H4 (cell line): Measurements from ENCODE around the gene CGN. TPM values are rescaled to one million over a fixed set of nuclear protein-coding genes. Genes with fewer than 3 reads are reported as not detected.
"Not testable (repeated sequence)": the region's sequence is repeated elsewhere in the genome, so short reads cannot be mapped to it uniquely, and the experiment has no call there.

ENCODE experiments used
- DNase-seq: peaks from one replicate; pipeline ENCODE4 v3.0.0-alpha.2; 2015; ENCODE audit warnings: low spot score
- total RNA-seq: library from RNA; depleted of rRNA; stranded (reverse); fragments of >200 nt; shearing (Covaris generic); gene quantifications from 2 replicates; pipeline ENCODE4 v1.2.3, GENCODE V29; 2014

The CGN gene
- total RNA-seq, 1 experiment from 2014 or later = 1.8 TPM

DNA sequence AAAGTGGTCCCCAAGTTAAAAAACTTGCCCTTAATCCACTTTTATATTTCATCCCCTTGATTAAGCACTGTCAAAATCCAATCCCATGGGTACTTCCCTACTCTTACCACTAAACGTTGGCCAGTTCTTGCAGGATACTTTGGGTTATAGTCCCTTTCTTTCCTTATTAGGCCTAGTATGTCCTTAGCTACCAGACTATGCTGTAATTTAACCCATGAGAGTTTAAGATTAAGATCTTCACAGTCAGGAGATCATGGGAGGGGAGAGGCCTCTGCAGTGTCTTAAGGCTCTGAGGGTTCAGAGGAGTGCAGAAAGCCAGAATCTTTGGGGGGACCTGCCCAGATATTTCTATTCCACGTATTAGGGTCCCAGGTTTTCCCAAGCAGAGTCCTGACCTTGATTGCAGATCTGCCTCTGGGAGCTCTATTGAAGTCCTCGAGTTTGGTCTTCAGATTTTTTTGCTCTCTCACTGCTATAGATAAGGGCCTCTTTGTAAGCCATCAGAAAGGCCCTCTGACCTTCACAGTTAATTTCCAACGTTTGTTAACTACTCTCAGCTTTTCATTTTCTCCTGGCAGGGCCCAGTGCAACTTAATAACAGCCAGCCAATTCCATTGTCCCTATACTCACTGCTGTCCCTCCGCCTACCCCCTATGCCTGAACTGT is 9.0 kb upstream of the CGN start:
- DNase-seq = no peak

DNA sequence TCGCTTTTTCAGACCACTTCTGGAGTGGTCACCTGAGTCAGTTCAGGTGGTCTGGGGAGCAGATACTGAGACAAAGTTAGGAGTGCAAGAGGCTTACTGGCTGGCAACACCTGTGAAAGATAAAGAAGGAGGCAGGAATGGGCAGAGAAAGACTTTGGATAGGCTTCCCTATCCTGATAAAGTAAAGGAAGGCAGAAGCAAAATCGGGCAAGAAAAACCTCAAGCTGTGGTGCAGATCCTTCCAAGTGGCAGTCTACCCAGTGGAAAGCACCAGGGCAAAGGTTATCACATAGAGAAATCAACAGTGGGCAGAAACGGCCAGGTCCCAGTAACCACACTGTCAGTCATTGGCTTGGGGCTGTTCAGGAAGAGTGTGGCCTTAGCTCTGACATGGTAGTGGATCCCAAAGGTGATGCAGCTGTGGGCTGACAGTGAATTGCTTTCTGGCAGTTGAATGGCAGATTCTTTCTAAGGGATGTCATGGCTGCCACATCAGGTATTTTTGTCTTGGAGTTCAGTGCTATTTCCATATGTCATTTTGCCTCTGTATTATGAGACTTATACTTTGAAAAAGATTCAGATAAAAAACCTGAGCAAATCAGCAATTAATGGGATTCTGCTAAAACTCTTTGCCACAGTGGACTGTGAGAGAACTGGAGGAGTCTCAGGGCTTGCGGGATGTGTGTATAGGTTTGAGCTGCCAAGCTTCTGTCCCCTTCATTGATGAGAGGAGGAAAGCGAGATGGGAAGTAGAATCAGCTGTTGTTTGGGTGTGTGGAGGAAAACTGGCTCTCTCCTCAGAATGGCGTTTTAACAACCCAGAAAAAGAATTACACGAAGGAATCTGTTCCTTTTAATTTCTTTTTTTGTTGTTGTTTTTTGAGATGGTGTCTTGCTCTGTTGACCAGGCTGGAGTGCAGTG is 8.1 kb upstream of the CGN start:
- DNase-seq = no peak

DNA sequence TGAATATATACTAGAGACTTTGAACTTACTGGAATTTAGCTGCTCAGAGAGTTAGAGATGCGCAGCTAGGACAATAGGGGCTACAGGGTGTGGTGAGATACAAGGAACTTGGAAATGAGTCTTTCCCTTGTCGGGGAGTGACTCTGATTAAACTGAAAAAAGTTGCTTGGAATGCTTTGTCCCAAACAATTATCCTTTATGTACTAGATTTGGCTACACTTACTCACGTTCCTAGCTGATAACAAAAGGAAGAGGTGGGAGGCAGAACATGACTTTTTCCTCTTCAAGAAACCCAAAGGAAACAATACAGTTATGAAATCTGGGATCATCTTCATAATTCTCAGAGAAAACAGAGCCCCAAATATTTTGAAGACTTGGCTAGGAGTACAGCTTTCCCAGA is 6.9 kb upstream of the CGN start:
- no peak for DNase-seq

DNA sequence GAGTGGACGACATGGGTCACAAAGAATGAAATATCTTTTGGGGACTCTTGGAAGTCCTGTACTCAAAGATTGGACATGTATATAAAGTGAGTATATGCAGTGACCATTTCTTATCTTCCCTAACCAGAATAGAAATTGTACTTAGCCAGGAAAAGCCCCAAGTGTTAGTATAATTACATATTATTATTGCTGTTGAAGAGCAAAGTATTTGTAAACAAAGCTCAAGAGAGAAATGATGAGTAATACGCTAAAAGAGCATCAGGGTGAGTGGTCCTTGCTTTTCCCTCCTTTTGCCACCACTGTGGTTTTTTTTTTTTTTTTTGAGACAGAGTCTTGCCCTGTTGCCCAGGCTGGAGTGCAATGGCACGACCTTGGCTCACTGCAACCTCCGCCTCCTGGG is 6.4 kb upstream of the CGN start:
- no peak for DNase-seq

DNA sequence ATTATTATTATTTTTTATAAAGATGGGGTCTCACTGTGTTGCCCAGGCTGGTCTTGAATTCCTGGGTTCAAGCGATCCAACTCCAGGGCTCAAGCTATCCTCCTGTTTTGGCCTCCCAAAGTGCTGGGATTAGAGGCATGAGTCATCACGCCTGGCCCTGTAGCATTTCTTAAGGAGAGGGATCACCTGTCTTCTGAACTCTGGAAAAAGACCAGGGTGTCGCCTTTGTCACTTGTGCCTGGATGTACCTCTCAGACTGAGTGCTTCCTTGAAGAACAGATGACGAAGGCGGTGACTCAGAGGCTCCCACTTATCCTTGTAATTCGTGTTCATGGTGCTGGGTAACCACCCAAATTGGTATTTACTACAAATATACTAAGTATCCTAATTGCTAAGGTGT is 2.4 kb upstream of the CGN start:
- DNase-seq = no peak

DNA sequence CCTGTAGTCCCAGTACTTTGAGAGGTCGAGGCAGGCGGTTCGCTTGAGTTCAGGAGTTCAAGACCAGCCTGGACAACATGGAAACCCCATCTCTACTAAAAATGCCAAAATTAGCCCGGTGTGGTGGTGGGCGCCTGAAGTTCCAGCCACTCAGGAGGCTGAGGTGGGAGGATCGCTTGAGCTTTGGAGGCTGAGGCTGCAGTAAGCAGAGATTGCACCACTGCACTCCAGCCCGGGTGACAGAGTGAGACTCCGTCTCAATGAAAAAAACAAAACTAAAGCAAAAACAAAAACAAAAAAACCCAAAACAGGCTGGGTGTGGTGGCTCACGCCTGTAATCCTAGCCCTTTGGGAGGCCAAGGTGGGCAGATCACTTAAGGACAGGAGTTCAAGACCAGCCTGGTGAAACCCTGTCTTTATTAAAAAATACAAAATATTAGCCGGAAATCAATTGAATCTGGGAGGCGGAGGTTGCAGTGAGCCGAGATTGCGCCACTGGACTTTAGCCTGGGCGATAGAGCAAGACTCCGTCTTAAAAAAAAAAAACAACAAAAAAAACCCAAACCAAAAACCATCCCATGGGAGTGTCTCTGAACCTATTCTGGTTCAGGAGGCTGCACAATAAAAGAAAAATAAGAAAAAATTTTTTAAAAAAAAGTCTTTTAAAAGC is 1.7 kb upstream of the CGN start:
- DNase-seq = no peak

DNA sequence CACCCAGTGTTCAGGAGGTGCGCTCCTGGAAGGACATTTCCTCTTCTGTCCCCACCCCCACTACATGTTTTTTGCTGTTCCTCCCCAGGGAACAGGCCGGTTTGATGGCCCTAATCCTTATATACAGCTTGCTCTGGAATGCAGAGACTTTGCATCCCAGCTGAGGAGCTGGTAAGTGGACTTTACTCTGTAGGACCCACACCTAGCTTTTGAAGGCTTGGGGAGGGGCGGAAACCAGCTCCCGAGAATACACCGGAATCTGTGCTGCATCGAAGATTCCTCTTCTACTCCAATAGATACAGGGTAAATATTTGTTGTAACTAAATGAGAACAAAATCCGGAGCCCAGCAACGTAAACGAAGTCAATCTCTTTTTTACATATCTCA is 1.2 kb upstream of the CGN start:
- DNase-seq = no peak

DNA sequence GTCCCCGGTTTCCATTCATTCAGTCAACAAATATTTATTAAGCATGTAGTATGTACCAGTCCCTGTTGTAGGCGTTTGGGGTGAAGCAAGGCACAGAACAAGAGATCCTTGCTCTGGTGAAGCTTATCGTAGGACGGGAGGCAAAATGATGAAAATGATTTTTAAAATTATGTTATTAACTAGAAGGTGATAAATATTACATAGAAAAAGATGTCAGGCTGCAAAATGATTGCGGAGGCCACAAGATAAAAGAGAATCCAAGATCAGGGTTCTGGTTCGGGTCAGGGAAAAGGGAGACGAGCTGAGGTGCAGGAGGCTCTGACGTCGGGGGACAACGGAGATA is 602 bp upstream of the CGN start:
- DNase-seq = no peak

DNA sequence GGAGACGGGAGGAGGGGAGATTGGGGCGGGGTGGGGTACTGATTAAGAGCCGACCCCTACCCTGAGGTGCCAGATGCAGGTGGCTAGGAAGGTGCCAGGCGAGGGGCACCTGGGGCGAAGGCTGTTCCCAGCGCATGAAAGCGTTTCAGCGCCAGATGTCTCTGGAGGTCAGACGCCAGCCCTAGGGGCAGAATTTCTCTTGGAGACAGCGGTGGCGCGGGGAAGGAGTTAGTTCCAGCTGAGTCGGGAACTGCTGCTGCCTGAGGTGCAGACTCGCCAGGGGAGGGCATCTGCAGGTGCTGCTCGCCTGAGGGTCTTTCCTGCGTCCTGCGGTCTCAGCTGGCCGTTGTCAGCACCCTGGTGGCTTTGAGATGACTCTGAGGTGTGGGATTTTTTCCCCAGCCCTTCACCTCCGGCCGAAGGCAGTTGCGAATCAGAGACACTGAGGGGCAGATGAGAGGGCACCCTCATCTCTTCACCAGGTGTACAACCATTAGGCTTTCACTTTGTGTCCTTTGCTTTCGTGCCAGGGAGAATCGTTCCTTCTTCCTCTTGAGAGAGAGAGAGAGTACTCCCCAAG is 539 bp downstream of the CGN start:
- peak; percentile 35 for DNase-seq

DNA sequence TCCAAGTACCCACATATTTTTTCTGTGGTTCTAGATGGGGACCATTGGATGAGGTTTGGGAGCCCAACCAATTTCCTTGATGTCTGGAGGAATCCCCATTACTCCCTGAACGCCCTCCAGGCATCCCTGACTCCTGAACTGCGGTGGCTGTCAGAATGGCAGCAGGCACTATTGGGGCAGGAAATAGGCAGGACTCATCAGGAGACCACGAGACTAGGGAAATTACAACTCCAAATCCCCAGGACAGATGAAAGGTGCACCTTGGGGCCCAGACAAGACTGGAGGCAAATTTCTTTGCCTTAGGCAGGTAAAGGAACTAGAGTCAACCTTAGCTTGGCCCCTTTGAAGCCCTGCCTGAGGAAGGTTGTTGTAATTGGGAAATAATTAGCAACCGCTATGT is 1.1 kb downstream of the CGN start:
- DNase-seq = no peak

DNA sequence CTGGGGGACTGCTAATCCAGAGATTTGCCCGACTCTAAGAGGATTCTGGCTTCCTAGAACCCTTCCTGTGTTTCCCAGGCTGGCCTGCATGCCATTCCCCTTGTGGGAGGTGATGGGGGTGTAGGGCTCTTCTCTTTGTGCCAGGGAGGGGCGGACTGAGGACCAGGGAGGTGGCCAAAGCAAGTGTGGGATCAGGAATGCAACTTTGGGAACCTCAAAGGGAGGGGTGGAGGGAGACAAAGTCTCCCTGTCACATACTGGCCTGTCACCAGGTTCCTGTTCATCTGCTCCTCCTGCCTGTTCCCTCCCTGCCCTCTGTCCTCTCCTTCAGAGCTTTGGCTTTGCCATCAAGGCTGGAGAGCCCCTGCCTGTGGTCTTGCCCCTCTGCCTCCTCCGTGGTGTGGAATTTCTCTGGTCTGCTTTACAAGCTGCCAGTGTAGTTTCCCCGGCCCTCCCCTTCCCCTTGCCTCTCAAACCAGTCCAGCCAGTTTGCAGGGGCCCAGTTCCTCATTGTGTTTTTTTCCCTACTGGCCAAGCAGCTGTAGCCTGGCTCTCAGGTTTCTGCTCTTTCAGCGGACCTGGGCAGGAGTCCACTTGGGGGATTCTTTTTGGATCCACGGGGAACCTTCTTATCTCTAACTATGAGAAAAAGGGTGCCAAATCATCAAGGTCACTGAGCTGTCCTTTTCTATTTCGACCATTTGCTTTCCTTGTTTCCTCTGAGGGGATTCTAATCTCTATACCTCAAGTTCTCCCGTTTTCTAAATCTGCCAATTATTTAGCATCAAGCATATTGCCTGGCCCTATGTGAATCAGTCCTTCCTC is 1.8 kb downstream of the CGN start:
- no peak for DNase-seq

DNA sequence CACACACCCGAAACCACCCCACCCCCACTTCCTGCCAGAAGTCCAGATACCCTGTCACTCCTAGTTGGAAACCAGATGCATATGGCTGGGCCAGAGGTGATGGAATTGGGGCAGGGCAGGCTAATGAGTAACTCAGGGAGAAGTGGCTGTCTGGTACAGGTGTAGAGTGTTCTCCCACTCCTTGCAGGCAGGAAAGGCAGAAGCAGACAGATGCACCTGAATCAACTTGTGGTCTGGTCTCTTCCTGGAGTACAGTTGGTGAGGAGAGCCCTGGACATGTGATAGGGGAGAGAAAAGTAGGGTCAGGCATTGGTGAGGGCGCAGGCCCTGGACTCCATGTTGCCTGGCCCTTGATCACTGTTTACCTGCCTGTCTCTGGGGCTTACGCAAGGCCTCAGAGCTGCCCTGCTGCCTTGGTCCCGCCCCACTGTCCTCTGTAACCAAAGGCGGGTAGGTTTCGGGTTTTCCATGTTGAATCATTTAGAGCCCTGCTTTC is 2.5 kb downstream of the CGN start:
- DNase-seq = no peak

DNA sequence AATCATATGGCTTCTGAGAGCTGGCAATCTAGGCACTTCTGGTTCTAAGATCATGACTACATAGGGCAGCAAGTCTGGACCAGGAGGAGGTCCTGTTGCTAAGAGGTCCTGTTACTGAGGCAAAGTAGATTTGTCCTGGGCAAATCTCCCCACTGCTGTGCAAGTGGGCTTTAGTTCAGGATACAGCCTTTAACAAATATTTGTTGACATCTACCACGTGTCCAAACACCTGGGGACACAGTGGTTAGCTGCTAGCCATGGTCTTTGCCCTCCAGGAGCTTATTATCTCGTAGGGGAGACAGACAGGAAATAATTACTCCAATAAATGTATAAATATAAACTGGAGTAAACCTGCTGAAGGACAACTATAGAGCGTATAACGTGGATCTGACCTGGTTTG is 3.2 kb downstream of the CGN start:
- DNase-seq = no peak

DNA sequence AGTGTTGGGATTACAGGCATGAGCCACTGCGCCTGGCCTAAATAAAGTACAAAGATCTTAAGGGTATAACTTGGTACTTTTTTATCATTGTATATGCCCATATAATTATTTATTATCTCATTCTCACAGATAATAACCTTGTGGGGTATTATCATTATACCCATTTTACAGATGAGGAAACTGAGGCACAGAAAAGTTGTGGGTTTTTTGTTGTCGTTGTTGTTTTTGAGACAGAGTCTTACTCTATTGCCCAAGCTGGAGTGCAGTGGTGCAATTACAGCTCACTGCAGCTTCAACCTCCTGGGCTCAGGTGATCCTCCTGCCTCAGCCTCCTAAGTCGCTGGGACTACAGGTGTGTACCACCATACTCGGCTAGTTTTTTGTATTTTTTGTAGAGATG is 4.1 kb downstream of the CGN start:
- DNase-seq = no peak

DNA sequence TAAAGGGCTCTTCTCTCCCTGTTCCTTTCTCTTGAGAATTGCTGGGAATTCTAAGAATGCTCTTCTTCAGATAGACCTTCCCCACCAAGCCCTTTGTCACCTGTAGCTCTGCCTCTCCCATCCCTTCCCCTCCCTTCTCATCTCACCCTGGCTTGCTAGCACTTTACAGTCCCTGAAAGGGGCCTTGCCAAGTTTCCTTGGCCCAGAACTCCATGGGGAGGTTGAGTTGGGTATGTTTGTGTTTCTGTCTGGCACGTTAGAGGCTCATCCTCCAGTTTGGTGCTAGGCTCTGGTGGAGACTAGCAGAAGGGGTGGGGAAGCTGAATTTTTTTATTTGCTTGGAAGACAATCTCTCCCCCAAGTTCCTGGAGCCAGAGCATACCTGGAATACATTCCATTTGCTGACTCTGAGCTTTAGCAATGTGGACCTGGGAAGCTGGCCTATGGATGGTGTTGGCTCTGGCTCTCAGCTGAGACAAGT is 4.9 kb downstream of the CGN start:
- no peak for DNase-seq

DNA sequence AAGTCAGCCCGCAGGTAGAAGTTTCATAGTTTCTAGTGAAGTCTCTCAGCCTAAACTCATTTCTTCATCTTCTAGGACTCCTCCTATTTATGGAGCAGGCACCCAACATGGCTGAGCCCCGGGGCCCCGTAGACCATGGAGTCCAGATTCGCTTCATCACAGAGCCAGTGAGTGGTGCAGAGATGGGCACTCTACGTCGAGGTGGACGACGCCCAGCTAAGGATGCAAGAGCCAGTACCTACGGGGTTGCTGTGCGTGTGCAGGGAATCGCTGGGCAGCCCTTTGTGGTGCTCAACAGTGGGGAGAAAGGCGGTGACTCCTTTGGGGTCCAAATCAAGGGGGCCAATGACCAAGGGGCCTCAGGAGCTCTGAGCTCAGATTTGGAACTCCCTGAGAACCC is 7.2 kb downstream of the CGN start:
- no peak for DNase-seq

DNA sequence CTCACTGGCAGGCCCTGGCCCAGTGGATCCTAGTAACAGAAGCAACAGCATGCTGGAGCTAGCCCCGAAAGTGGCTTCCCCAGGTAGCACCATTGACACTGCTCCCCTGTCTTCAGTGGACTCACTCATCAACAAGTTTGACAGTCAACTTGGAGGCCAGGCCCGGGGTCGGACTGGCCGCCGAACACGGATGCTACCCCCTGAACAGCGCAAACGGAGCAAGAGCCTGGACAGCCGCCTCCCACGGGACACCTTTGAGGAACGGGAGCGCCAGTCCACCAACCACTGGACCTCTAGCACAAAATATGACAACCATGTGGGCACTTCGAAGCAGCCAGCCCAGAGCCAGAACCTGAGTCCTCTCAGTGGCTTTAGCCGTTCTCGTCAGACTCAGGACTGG is 7.7 kb downstream of the CGN start:
- DNase-seq = no peak

DNA sequence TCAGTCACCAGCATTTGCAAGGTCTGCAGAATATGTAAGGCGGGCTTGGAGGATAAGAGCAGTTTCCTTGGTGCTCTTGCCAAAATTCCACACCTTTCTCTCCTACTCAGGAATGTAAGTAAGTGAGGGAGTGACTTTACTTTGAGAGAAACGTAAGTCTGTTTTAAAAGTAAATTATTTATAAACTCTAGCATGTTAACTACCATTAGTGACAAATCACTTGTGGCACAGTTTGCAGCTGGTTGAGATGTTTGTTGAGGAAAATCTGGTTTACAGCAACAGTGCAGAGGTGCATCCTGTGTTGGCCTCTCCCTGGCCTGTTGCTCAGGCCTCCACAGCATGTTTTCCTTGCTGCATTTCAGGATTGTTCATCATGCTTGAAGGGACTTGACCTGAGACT is 8.5 kb downstream of the CGN start:
- DNase-seq = no peak

DNA sequence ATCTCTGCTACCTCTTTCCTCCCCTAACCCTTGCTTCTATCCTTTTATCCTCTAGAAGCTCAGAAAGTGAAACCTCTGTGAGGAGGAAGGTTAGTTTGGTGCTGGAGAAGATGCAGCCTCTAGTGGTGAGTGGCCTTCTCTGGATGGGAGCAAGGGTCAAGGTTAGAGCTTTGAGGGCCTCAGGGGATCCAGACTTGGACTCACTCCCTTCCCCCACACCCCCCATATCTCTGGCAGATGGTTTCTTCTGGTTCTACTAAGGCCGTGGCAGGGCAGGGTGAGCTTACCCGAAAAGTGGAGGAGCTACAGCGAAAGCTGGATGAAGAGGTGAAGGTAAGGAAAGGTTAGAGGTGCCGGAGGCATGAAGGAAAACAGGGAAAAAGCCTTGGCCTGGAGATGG is 9.2 kb downstream of the CGN start:
- DNase-seq = no peak

DNA sequence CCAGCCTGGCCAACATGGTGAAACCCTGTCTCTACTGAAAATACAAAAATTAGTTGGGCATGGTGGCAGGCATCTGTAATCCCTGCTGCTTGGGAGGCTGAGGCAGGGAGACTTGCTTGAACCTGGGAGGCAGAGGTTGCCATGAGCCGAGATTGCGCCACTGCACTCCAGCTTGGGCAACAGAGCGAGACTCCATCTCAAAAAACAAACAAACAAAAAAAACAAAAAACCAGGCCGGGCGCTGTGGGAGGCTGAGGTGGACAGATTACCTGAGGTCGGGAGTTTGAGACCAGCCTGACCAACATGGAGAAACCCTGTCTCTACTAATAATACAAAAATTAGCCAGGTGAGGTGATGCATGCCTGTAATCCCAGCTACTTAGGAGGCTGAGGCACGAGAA is 11.2 kb downstream of the CGN start:
- not testable (repeated sequence) for DNase-seq

DNA sequence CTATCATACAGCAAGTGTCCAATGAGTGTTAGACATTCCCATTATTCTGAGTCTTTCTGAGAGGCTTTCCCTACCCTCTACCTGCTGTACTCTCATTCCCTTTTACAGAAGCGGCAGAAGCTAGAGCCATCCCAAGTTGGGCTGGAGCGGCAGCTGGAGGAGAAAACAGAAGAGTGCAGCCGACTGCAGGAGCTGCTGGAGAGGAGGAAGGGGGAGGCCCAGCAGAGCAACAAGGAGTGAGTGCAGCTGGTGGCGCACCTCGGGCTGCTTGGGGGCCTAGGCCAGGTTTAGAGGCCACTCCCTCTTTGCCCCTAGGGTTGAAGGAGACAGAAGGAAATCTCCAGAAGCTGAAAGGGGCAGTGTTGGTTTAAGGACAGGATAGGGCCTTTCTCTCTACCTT is 12.1 kb downstream of the CGN start:
- DNase-seq = no peak
